Loucy (cell line): ENCODE data around the gene PKP2.

ENCODE experiments used
- EZH2phosphoT487 ChIP-seq: fragments of 200-600 bp; IDR thresholded peaks from 2 replicates; pipeline ENCODE4 v1.6.1; 2018; ENCODE audit warnings: antibody characterized with exemption, mild to moderate bottlenecking, moderate library complexity, borderline replicate concordance
- TF ChIP-seq, protein P1 (sequence below): fragments of 200-600 bp; sonication (generic); conservative IDR thresholded peaks from 2 replicates; pipeline ENCODE4 v1.5.1; 2014; ENCODE audit warnings: mild to moderate bottlenecking, antibody characterized with exemption, low read length

DNA sequence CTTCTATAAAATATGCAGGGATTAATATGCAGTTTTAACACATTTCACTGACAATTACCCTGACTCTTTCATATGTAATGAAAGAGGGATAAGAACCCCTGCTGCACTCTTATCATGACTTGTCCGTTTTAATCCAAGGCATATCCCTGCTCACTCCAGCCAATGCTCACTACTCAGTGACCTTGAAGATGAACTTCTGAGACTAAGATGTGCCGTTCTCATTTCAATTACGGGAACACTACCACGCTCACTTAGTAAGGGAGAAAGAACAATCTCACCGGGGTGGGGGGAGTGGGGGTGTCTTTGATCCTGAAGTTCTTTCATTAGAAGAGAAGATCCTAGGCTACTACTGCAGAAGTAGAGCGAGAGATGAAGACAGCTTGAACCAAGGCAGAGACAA, 50.5 kb downstream of the PKP2 start:
- TF ChIP-seq, protein P1, sequence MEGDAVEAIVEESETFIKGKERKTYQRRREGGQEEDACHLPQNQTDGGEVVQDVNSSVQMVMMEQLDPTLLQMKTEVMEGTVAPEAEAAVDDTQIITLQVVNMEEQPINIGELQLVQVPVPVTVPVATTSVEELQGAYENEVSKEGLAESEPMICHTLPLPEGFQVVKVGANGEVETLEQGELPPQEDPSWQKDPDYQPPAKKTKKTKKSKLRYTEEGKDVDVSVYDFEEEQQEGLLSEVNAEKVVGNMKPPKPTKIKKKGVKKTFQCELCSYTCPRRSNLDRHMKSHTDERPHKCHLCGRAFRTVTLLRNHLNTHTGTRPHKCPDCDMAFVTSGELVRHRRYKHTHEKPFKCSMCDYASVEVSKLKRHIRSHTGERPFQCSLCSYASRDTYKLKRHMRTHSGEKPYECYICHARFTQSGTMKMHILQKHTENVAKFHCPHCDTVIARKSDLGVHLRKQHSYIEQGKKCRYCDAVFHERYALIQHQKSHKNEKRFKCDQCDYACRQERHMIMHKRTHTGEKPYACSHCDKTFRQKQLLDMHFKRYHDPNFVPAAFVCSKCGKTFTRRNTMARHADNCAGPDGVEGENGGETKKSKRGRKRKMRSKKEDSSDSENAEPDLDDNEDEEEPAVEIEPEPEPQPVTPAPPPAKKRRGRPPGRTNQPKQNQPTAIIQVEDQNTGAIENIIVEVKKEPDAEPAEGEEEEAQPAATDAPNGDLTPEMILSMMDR: no peak
- no peak for TF ChIP-seq EZH2phosphoT487
